Epithelial cell of esophagus (primary cell): ENCODE measurements around the gene CAPZA2.

ENCODE experiments used
- DNase-seq: peaks from one replicate; pipeline ENCODE4 v3.0.0; 2010; ENCODE audit warnings: low read depth
- H3K4me3 ChIP-seq: 2 replicates; pipeline ENCODE4 v1.5.1; 2011; ENCODE audit warnings: mild to moderate bottlenecking, low read length, control low read depth
- TF ChIP-seq, protein P1 (sequence below): IDR thresholded peaks from 2 replicates; pipeline ENCODE4 v1.5.1; 2011; ENCODE audit warnings: low read depth, mild to moderate bottlenecking, low read length, control low read depth, inconsistent platforms; ENCODE audit not compliant: insufficient read depth; ENCODE audit errors: missing control alignments

CAPZA2 gene

DNA sequence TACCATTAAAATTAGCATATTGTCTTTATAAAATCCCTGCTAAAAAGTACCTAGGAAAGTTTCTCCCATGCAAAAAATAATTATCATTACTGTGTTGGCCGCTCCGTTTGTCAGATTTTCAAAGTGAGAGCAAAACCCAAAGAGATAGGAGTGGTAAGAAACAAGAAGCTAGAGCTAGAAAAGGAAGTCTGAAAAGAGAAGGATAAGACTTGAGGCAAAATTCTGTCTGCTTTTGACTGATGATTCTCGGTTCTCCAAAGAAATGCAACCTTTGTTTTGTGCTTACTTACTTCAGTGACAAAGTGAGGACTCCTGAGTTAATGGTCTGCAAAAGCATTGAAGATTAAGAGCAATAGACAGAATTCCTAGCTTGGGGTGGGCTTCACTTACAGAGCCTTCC is 33.3 kb upstream of the CAPZA2 start:
- H3K4me3 ChIP-seq: no peak overlapping the region
- no peak for DNase-seq
- TF ChIP-seq, protein P1, sequence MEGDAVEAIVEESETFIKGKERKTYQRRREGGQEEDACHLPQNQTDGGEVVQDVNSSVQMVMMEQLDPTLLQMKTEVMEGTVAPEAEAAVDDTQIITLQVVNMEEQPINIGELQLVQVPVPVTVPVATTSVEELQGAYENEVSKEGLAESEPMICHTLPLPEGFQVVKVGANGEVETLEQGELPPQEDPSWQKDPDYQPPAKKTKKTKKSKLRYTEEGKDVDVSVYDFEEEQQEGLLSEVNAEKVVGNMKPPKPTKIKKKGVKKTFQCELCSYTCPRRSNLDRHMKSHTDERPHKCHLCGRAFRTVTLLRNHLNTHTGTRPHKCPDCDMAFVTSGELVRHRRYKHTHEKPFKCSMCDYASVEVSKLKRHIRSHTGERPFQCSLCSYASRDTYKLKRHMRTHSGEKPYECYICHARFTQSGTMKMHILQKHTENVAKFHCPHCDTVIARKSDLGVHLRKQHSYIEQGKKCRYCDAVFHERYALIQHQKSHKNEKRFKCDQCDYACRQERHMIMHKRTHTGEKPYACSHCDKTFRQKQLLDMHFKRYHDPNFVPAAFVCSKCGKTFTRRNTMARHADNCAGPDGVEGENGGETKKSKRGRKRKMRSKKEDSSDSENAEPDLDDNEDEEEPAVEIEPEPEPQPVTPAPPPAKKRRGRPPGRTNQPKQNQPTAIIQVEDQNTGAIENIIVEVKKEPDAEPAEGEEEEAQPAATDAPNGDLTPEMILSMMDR: no peak

DNA sequence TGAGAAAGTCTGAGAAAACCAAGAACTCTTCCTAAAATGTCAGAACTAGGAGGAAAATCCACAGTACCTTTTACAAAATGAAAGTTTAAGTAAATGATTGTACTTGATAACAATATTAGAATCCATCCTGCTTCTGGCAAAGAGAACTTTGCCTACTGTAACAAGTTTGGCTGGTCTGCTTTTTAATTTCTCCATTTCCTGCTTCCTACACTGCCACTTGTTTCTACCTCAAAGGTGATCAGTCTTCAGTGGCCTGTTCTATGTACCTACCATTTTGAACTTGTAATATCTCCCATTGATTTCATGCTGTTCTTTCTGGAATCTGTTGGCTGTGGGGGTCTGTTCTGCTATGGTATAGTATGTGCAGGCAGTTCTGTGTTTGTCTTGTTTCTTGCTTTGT is 32.9 kb upstream of the CAPZA2 start:
- H3K4me3 ChIP-seq: no peak overlapping the region
- no peak for DNase-seq
- TF ChIP-seq, protein P1: no peak

DNA sequence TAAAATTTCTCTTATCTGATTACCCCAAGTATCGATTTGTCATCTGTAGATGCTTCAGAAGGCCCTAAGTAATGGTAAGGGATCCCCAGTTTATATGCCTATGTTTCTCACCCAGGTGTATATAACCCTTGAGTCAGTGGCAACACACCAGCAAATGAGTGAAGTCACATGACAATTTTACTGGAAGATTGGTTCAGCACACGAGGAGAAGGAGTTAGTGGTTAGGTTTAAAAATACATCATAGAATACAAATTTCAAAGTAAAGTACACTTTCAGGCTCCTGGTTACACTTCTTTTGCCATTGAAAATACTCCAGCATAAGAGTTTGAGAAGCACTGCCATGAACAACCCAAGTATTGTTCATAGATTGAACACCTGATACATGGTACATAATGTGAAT is 29.7 kb upstream of the CAPZA2 start:
- TF ChIP-seq, protein P1: no peak
- DNase-seq: no peak
- no peak overlapping the region for H3K4me3 ChIP-seq

DNA sequence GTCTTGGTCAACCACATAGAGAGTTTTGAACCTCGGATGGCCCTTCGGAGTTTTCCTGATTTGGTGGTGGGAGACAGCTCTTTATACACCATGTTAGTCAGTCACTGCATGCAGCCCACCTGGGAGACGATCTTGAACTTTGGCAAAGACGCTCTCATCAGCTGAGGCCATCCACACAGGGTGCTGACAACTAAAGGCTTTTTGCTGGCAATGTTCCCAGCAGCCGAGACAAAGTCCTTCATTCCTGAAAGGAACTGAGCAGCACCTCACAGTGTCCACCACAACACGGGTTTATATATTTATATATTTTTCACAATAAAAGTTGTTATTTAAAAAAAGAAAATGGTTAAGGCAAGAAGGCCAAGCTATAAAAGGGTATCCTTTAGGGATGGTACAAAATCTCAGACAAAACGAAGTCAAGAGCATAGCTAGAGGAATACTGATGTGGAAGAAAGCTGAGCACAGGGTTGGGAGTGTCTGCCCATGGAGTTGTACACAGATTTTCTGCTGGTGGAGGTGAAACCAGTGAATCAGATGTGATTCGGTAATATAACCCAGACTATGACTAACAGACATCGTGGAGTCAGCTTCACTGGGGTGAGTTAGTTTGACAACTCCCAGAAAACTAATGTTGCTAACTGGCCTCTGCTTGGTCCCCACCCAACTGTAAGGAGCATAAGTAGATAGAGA is 27.4 kb upstream of the CAPZA2 start:
- TF ChIP-seq, protein P1: no peak
- DNase-seq: peak; percentile 93
- H3K4me3 ChIP-seq: no peak overlapping the region

DNA sequence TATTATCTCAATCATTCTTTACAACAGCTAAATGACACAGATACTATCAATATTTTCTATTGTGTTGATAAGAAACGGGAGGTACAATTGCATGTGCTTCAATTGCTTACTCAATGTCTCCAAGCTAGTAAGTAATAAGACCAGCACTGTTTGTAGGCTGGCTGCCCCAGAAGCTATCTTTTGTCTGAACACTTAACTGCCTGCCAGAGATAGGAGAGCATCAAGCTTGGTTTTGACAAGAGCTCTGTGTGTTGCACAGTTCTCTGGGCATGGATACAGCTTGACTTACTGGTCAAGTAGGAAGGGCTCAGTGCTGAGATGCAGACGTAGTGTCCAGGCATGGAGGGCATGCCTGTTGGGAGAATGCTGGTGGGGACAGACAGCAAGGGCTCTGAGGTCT is 26.3 kb upstream of the CAPZA2 start:
- H3K4me3 ChIP-seq: no peak overlapping the region
- no peak for DNase-seq
- TF ChIP-seq, protein P1: no peak

DNA sequence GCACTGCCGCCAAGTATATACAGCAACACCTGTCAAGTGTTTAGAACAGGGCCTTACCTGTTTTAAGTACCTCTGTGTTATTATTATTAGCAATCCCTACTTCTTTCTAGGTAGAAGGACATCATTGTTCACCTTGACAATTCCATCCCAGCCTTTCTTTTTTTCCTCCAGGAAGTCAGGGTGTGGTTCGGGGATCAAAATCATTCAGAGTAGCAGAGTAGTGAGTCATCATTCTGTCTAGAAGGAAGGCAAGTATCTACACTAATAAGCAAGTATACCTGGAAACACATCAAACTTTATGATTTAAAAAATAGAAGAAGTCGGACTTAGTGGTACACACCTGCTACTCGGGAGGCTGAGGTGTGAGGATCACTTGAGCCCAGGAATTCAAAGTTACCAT is 25.5 kb upstream of the CAPZA2 start:
- H3K4me3 ChIP-seq: no peak overlapping the region
- DNase-seq: peak; percentile 83
- TF ChIP-seq, protein P1: no peak

DNA sequence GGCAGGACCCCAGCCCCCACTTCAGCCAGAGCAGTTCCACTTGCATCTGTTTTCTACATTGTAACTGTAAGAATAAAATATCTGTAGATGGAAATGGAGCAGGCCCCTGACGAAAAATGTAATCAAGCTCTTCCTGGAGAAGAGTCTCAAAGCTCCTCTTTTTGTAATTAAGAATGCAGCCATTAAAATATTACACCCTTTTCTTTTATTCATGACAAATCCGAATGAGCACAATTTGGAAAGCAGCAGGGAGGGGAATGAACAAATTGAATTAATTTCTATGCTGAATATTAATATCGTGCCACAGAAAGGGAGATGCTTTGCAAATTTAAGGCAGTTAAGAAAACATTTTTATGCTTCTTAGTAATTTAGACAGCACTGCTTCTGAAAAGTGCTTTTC is 24.8 kb upstream of the CAPZA2 start:
- DNase-seq: no peak
- TF ChIP-seq, protein P1: no peak
- H3K4me3 ChIP-seq: no peak overlapping the region
